G401.6 (cell line): Measurements from ENCODE around the gene CCDC18.
"Not testable (repeated sequence)": the region's sequence is repeated elsewhere in the genome, so short reads cannot be mapped to it uniquely, and the experiment has no call there.

Source experiments
- FAIRE-seq: peaks from 2 replicates; lab custom pipeline; 2012; peaks lifted over from hg19 to GRCh38; lab: Jason Lieb, UNC

CCDC18 gene, protein sequence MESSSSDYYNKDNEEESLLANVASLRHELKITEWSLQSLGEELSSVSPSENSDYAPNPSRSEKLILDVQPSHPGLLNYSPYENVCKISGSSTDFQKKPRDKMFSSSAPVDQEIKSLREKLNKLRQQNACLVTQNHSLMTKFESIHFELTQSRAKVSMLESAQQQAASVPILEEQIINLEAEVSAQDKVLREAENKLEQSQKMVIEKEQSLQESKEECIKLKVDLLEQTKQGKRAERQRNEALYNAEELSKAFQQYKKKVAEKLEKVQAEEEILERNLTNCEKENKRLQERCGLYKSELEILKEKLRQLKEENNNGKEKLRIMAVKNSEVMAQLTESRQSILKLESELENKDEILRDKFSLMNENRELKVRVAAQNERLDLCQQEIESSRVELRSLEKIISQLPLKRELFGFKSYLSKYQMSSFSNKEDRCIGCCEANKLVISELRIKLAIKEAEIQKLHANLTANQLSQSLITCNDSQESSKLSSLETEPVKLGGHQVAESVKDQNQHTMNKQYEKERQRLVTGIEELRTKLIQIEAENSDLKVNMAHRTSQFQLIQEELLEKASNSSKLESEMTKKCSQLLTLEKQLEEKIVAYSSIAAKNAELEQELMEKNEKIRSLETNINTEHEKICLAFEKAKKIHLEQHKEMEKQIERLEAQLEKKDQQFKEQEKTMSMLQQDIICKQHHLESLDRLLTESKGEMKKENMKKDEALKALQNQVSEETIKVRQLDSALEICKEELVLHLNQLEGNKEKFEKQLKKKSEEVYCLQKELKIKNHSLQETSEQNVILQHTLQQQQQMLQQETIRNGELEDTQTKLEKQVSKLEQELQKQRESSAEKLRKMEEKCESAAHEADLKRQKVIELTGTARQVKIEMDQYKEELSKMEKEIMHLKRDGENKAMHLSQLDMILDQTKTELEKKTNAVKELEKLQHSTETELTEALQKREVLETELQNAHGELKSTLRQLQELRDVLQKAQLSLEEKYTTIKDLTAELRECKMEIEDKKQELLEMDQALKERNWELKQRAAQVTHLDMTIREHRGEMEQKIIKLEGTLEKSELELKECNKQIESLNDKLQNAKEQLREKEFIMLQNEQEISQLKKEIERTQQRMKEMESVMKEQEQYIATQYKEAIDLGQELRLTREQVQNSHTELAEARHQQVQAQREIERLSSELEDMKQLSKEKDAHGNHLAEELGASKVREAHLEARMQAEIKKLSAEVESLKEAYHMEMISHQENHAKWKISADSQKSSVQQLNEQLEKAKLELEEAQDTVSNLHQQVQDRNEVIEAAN (N-terminal part only)

DNA sequence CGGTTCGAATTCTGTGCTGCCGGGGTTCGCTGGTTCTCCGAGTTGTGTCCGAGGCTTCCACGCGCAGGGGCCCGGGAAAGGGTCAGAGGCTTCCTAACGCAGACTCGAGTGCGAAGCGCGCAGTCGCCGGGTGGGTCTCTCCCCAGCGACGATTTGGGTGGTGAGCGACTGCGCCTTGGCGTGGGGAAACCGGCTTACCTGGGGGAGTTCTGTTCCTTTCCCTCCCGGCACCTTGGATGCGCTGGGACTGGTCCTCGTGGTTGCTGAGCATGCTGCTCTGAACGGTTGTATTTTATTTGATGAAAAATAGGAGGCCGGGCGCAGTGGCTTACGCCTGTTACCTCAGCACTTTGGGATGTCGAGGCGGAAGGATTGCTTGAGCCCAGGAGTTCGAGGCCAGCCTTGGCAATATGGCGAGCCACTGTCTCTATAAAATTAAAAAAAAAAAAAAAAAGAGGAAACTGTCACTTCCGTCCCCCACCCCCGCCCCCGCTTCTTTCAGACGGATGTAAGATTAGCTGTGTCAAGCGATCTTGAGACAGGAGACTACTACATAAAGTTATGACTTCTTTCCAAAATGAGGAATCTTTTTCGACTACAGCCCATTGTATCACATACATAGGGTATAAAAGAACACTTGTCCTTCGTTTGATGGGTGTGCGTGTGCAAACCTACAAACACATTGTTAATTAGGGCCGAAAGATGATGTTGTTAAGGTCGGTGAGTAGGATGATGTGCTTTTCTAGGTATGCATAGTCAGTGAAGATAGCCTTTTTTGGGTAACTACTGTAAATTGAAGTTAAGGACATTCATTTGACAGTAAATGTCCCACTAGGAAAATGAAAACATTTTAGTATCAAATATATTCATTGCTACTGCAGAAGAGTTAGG lies at the start of gene CCDC18:
Gene CCDC18 (plus strand): TSS at position 2 of the 891 bp plus-strand sequence. CDS start 2,638 bp downstream, outside the sequence.
- FAIRE-seq = no peak

DNA sequence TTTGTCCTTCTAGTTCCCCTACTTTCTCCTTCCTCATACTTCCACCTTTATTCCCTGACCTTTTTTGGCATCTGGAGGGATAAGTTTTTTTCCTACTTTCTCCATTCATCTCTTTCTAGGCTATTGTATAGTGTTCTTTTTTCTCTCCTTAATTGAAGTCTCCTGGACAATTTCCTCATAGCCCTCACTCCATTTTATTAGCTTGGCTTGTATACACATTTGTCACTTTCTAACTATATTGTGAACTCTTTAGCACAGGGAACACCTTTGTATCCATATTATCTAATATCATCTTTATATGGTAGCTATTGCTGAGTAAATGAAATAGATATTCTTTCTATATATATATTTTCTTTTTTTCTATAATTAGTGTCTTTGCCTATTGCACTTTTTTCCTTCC lies 47.9 kb upstream of the CCDC18 start:
- FAIRE-seq = no peak

DNA sequence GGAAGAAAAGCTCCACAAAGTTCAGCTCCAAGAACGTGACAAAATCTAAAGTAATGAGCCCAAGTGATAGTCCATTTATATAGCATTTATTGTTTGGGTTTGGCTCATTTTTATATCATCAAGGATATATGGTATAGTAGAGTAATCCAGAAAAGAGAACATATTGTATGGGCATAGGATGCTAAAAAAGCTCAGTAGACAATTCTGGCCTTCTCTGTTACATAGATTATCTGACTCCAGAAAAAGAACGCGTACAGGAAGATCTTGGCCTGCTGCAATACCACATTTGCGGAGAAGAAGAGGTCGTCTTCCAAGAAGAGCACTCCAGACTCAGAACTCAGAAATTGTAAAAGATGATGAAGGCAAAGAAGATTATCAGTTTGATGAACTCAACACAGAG lies 44.1 kb upstream of the CCDC18 start:
- FAIRE-seq = no peak

DNA sequence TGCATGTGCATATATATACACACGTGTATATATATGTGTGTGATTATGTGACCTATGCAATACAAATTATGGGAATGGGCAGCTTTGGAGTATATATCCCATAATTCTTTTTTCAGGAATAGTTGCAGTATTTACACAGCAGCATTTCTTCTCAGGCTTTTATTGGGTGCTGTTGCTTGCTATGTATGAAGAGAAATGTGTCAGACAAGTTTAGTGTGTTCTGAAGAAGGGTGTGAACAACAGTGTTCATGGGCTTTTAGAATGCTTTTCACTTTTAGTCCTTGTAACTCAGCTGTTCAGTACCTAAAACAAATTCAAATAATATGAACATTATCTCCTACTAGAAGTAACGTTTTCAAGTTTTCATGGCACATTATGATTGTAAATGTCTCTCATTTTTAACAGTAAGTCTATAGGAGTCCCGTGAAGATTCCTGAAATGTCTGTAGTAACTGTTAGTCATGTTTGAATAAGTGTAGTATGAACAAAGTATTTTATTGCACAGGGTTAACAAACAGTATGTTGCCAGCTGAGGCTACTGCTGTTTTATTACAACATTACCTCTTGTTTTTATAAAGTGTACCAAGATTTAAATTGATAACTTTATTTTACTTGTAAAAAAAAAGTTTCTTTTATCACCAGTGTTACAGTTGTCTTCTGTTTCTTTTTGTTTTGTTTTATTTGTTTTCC lies 42.8 kb upstream of the CCDC18 start:
- FAIRE-seq = peak; percentile 85

DNA sequence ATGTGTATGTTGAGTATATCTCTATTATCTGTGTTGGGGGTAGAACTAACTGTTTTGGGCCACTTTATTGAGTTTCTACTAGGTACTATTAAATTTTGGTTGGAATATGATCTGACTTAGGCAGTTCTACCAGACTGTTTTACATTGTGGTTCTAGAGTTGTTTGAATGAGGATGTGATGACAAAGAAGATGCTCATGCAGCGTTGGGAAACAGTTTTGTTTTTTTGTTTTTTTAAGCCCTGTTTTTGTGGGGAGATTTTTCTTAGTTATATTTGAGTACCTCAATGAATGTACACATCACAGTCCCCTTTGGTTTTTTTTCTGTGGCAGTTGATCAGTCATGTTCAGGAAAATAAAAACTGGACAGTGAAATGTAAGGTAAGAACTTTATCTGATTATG lies 40.4 kb upstream of the CCDC18 start:
- FAIRE-seq = no peak

DNA sequence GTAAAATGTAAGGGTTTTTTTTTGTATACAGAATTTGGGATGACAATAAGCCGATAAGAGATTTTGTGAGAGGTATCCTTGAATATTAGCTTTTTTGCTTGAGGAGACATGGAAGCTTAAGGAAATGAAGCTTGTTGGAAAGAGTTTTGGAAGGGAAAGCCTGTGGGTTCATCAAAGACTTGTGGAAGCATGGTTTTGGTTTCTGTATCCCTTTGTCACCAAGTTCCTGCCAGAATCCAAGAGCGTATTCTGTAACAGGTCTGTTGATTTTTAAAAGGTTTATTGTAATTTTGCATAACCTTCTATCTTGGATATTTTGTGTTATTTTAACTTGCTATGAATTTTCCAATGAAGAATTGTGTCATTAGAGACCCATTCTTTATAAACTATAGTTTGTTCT lies 38.4 kb upstream of the CCDC18 start:
- FAIRE-seq = no peak

DNA sequence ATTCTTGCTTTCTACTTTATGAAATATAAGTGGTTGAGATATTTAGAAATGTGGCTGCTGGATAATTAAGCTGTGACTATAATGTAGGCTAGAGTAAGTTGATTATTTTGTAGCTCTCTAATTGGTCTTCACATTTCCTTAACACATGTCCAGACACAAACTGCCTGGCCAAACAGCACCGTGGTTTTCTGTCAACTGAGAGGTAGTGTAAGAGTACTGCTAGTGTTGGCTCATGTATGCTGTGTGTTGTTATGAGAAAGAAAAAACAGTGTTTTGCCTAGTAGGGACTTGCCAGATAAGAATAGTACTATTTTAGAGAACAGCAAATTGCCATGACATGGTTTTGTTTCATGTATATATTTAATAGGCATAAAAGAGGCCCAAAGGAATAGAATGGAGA lies 37.4 kb upstream of the CCDC18 start:
- FAIRE-seq = no peak

DNA sequence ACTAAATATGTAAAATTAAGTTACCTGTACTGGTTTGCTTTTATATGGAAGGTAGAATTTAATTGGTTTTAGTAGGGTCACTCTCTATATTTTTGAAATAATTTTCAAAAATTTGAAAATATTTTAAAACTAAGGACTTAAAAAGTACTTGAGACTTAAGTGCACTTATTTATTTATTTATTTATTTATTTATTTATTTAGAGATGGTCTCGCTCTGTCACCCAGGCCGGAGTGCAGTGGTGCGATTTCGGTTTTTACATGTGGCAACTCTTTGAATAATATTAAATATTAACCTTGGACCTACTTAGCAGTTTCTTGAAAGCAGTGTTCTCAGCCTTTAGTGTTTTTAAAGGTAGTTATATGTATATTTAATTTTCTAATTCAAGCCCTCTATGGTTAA lies 36.8 kb upstream of the CCDC18 start:
- FAIRE-seq = peak; percentile 48

DNA sequence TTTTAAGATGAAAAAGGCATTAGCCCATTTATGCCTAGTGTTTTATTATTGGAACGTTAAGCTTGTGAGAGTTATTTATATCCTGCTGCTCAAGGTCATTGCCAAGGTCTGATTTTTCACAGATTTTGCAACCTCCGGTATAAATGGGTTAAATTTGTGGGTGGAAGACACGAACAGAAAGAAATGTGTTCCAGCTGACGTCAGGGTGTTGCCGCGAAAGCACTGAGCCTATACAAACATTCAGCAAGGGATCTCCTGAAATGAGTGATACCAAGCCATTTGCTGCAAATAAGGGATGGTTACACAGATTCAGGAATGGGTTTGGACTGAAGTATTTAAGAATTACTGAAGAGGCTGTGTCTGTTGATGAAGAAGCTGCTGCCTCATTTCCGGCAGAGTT lies 32.5 kb upstream of the CCDC18 start:
- no peak for FAIRE-seq

DNA sequence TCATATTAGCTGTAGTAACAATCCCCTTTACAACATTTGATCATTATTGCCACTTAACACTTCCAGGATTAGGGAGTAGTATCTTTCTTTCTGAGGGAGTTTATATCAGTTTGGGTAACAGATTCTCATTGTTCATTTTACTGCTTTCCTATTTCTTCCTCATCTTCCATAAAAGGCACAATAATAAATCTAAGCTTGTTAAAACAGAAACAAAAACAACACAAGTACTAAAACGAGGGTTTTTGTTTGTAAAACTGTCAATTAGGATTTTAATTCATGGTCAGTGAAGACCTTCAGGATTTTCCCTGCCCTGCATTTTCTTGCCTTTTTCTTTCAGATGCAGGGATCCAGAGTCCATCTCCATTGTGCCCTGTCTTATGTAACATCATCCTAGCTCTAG lies 29.8 kb upstream of the CCDC18 start:
- FAIRE-seq = no peak

DNA sequence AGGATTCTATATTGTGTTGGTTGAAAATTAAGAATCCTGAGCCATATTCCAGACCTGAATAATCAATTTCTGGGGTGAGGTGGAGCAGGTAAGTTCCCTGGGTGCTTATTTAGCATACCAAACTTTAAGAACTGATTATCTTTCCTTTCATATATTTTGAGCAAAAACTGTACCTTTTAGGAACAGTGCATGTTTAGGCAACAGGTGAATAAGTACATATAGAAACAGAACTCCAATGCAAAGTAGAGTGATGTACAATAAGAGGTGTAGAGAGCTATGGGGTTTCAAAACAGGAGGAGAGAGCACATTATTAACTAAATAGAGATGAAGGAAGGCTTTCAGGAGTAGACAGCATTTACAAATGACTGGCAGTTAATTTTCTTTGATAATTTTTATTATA lies 29.1 kb upstream of the CCDC18 start:
- FAIRE-seq = no peak

DNA sequence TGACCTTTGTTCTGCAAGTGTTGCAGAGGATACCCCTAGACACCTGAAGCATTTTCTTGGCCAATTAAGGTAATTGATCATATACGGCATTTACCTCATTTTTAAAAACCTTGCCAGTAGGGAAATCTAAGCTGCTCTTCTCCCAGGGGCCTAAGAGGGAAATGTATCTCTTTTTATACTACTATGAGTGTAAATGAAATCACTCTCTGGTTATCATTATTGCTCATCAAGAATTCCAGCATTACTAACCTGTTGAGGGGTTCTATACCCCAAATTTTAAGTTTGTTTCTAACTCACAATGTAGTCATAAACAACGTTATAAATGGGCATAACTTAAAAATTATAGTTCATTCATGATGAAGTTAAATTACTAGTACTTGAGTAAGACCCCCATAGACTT lies 27.7 kb upstream of the CCDC18 start:
- FAIRE-seq = no peak

DNA sequence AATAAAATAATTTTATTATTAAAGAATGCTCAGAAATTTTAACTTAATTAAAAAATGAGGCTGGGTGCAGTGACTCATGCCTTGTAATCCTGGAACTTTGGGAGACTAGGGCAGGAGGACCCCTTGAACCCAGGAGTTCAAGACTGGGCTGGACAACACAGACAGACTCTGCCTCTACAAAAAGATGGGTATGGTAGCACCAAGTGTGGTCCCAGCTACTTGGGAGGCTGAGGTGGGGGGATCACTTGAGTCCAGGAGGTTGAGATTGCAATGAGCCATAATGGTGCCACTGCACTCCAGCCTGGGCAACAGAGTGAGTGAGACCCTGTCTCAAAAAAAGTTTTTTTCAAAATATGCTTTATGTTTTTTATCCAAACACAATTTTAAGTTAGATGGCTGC lies 25.6 kb upstream of the CCDC18 start:
- no peak for FAIRE-seq

DNA sequence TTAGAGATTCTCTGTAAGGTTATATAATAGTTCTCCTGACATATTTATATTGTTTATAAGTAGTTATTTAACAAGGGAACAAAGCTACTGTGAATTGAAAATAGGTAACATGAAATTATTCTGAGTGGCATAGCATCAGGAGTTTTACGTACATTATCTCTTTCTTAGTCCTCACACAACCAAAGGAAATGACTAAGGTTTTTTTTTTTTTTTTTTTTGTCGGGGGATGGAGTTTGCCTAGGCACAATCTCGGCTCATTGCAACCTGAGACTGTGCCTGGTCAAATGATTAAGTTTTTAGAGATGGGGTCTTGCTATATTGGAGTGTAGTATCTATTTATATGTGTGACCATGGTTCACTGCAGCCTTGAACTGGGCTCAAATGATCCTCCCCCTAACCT lies 25.2 kb upstream of the CCDC18 start:
- peak; percentile 6 for FAIRE-seq

DNA sequence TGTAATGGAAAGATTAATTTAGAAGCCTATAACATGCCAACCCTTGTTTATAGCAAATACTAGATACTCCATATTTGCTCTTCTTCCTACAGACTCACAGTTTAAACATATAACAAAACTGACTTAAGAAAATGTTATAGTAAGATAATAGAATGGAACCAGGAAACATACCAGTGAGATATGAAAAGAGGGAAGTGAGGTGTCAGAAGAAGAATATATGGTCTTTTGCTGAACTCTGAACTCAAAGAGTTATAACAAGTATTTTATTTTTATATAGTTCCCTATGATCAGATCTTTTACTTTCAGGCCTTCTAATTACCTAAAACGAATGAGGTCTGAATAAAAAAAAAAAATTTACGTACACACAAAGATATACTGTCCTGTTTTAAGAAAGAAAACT lies 21.2 kb upstream of the CCDC18 start:
- no peak for FAIRE-seq

DNA sequence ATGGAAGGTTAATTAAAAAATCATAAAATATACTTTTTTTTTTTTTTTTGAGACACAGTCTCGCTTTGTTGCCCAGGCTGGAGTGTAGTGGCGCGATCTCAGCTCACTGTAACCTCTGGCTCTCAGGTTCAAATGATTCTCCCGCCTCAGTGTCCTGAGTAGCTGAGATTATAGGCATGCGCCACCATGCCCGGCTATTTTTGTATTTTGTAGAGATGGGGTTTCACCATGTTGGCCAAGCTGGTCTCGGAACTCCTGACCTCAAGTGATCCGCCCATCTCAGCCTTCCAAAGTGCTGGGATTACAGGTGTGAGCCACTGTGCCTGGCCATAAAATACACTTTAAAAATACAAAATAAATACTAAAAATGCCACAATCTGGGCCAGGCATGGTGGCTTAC lies 17.2 kb upstream of the CCDC18 start:
- not testable (repeated sequence) for FAIRE-seq

DNA sequence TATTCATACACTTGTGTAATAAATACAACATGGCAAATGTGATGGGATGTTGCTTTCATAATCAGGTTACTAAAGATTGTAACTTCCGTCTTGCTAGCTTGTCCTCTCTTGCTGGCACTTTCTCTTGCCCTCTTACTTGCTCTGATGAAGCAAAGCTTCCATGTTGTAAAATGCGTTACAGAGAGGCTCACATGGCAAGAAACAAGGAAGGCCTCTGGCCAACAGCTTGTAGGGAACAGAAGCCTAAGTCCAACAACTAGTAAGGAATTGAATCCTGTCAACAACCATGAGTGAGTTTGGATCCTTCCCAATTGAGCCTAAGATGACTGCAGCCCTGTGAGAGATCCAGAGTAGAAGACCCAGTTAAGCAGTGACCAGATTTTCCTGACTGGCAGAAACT lies 15.7 kb upstream of the CCDC18 start:
- no peak for FAIRE-seq

DNA sequence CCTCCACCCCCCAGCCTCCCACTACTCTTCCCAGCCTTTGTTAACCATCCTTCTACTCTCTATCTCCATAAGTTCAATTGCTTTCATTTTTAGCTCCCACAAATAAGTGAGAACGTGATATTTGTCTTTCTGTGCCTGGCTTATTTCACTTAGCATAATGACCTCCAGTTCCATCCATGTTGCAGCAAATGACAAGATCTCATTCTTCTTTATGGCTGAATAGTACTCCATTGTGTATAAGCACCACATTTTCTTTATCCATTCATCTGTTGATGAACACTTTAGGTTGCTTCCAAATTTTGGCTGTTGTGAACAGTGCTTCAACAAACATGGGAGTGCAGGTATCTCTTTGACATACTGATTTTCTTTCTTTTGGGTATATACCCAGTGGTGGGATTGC lies 14.6 kb upstream of the CCDC18 start:
- FAIRE-seq = not testable (repeated sequence)

DNA sequence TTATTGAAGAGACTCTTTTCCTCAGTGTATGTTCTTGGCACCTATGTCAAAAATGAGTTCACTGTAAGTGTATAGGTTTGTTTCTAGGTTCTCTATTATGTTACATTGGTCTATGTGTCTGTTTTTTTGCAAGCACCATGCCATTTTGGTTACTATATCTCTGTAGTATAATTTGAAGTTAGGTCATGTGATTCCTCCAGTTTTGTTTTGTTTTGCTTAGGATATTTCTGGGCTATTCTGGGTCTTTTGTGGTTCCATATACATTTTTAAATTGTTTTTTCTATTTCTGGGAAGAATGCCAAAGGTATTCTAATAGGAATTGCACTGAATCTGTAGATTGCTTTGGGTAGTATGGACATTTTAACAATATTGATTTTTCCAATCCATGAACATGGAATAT lies 13.5 kb upstream of the CCDC18 start:
- FAIRE-seq = no peak

DNA sequence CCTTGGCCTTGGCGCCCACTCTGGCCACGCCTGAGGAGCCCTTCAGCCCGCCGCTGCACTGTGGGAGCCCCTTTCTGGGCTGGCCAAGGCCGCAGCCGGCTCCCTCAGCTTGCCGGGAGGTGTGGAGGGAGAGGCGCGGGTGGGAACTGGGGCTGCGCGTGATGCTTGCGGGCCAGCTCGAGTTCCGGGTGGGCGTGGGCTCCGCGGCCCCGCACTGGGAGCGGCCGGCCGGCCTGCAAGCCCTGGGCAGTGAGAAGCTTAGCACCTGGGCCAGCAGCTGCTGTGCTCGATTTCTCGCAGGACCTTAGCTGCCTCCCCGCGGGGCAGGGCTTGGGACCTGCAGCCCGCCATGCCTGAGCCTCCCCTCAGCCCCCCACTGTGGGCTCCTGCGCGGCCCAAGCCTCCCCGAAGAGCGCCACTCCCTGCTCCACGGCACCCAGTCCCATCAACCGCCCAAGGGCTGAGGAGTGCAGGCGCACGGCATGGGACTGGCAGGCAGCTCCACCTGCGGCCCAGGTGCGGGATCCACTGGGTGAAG lies 10.3 kb upstream of the CCDC18 start:
- not testable (repeated sequence) for FAIRE-seq
